AG10803 (cell line): ENCODE measurements around the gene SCGB3A1.

ENCODE experiments used
- DNase-seq: peaks from one replicate; pipeline ENCODE4 v3.0.0; 2010; ENCODE audit warnings: low read depth
- H3K4me3 ChIP-seq: 2 replicates; pipeline ENCODE4 v1.5.1; 2011; ENCODE audit warnings: mild to moderate bottlenecking, low read length, control low read depth
- TF ChIP-seq, protein P1 (sequence below): conservative IDR thresholded peaks from 2 replicates; pipeline ENCODE4 v1.5.1; 2011; ENCODE audit warnings: mild to moderate bottlenecking, low read length, control low read depth, inconsistent platforms

The SCGB3A1 gene

DNA sequence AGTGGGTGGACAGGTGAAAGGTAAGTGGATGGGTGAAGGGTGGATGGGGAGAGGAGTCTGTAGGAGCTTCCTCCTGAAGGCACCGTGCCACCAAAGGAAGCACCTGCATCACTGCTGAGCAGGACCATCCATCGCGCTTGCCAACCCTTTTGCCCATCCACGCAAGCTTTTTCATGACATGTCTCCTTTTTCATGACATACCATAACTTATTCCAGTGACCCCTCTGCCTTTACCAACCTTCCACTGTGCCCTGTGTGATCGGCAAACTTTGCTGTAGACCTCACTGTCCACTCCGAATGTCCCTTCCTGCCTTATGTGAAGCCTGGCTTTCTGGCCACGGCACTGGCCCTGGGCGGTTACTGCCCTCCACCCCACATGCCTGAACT is 44.7 kb upstream of the SCGB3A1 start:
- no peak for DNase-seq
- H3K4me3 ChIP-seq: no peak overlapping the region
- TF ChIP-seq, protein P1, sequence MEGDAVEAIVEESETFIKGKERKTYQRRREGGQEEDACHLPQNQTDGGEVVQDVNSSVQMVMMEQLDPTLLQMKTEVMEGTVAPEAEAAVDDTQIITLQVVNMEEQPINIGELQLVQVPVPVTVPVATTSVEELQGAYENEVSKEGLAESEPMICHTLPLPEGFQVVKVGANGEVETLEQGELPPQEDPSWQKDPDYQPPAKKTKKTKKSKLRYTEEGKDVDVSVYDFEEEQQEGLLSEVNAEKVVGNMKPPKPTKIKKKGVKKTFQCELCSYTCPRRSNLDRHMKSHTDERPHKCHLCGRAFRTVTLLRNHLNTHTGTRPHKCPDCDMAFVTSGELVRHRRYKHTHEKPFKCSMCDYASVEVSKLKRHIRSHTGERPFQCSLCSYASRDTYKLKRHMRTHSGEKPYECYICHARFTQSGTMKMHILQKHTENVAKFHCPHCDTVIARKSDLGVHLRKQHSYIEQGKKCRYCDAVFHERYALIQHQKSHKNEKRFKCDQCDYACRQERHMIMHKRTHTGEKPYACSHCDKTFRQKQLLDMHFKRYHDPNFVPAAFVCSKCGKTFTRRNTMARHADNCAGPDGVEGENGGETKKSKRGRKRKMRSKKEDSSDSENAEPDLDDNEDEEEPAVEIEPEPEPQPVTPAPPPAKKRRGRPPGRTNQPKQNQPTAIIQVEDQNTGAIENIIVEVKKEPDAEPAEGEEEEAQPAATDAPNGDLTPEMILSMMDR: no peak

DNA sequence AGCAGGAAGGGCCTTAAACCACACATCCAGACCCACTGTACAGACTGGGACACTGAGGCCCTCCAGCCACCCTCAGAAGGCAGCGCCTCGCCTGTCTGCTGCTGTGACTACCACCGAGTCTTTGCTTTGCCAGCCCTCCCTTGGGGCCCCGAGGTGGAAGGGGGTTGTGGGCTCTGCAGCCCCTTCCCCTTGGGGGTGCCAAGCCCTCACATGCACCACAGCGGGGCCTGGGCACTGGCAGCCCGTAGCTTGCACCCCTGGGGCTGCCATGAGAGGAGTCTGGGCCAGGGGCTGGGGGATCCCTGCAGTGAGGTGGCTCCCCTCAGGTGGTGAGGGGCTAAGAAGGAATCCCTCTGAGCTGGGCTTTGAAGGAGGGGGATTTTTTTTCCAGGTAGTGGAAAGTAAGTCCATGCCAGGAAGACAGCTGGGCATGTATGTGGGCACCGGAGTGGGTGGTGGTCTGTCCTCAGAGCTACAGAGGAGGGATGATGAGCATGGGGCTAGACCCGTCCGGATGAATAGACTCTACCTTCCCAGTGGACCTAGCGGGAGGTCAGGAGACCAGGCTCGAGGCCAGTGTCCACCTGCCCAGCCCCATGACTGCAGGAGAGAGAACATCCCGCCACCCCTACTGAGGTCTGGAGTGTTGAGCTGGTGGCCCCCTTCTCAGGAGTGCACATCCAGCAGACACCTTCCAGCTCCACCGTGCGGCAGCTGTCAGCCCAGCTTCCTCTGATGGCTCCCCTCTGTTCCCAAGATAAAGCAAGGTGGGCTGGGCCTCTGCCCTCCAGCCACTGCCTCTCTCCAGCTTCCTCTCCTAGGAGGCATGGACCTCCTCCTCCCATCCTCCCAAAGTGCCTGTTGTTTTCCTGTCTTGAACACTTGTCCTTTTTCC is 42.2 kb upstream of the SCGB3A1 start:
- DNase-seq: no peak
- TF ChIP-seq, protein P1: no peak
- no peak overlapping the region for H3K4me3 ChIP-seq

DNA sequence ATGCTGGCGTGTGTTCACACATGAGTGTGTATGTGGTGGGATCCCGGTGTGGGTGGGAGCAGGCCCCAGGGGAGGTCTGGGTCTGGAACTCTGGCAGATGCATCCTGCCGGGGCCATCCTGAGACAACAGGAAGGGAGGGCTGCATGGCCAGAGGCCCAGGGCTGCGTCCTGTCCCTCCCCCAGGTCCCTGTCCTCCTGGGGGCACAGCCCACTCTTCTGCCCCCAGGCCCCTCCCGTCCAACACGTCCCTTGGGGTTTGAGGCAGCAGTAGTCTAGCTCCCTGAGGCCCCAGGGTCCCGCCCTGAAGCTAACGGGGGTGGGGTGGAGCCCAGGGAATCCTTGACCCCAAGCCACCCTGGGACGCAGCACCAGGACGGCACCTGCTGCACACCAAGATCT is 41.5 kb upstream of the SCGB3A1 start:
- no peak for DNase-seq
- TF ChIP-seq, protein P1: no peak
- H3K4me3 ChIP-seq: no peak overlapping the region

DNA sequence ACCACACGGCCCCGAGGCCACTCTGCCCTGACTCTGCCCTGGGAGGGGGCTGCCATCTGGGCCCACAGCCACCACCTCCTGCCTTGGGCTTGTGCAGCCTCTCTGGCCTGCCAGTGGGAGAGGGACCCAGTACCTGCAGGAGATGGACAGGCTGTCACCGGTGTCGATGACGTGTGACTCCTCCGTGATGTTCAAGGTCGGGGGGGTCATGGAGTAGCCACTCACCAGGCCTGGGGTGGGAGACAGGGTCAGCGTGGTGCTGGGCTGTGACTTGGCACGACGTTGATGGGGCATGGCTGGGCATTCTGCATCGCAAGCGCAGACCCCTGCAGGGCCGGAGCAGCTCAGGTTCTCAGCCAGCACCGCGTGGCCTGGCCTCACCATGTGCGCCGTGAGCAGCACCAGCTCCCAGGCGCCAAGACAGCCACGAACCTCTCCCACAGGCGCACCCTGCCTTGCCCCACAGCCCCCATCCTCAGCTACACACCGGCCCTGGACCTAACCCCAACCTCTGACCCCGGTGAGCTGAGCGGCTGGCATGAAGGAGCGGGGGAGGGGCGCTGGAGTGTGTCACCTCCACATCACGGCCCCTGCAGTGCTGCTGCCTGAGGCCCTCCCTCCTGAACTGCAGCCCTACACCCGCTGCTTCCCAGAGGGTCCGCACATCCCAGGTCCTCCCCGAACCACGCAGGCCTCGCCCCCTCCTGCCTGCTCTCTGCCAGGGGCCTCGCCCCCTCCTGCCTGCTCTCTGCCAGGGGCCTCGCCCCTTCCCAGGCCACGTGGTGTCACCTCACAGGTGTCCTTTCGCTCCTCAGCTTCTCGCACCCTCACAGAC is 40.5 kb upstream of the SCGB3A1 start:
- no peak for DNase-seq
- TF ChIP-seq, protein P1: no peak
- no peak overlapping the region for H3K4me3 ChIP-seq

DNA sequence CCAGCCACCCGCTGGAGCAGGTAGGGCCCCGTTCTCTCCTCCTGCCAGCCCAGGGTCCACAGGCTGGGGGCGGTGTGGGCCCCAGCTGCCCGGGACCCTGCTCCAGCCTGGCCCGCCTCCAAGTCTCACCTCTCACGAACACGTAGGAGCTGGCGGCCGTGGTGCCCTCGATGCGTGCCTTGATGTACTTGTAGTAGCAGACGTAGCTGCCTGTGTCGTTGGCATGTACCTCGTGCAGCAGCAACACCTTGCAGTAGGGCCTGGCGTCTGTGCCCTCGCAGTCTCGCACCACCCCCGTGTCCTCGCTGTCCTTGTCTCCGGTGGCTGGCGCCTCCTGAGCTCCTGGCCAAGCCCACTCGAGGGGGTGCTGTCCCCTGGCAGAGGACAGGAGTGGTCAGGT is 39.1 kb upstream of the SCGB3A1 start:
- TF ChIP-seq, protein P1: no peak
- DNase-seq: no peak
- H3K4me3 ChIP-seq: no peak overlapping the region

DNA sequence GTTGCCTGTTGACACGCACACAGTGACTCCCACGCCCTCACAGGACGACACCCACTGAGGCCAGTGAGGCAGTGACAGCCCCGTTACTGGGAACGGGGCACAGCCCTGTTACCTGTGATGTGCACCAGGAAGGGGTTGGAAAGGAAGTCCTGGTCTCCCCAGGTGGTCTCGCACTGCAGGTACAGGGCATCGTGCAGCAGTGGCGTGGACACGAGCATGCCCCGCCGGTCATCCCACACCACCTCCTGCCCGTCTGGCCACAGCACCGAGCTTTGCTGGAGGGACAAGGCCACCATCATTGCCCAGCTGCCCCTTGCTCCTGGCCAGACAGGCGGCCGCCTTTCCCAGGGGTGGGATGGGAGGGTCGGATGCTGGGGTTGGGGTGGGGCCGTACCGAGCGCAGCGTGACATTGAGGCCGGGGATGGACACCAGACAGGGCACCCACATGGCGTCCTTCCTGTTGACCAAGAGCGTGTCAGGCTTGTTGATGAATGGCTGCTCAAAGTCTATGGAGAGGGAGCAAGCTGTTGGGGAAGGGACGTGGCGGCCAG is 38.6 kb upstream of the SCGB3A1 start:
- no peak overlapping the region for H3K4me3 ChIP-seq
- TF ChIP-seq, protein P1: no peak
- no peak for DNase-seq
